Measurements from ENCODE around the gene CAMK1D.

CAMK1D gene

DNA sequence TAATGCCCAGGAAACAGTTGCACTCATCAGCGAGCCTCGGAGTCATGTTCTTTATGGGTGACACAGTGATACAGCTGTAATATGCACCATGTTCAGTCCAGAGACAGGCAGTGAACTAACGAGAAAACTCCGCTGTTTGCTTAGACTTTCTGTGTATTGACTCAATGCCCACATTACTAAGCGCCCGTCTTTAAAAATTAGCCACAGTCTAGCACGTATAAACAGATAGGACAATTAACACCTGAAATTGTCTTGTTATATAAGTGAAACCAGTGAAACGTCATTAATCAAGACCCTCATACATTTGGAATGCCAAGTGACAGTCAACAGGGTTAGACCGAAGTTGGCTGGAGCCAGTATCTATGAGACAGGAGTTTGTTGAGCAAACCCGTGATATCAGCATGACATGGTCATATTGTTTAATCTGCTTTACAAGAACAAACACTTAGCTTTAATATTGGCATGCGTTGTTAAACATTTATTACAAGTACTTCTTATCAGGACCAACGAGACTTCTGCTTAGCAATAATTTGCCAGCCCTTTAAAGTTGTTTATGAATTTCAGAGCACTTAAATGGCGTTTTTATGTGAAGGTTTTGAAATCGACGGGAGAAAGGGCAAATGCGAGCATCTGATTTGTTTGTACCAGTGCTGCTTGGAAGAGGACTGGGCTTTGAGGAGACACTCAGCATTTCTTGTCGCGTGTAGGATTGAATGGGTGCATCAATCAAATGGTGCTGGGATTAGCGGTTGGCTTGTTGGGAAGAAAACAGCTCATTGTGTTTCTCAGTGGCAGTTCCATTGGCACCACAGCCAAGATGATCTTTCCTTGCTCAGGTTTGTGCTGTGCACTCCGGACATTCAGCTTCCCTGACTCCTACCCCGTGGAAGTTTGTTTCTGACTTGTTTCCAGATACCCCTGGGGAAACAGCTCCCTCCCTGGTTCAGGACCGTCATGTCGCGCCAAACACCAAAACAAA, 56.3 kb downstream of the CAMK1D start:
- DNase-seq = no peak

DNA sequence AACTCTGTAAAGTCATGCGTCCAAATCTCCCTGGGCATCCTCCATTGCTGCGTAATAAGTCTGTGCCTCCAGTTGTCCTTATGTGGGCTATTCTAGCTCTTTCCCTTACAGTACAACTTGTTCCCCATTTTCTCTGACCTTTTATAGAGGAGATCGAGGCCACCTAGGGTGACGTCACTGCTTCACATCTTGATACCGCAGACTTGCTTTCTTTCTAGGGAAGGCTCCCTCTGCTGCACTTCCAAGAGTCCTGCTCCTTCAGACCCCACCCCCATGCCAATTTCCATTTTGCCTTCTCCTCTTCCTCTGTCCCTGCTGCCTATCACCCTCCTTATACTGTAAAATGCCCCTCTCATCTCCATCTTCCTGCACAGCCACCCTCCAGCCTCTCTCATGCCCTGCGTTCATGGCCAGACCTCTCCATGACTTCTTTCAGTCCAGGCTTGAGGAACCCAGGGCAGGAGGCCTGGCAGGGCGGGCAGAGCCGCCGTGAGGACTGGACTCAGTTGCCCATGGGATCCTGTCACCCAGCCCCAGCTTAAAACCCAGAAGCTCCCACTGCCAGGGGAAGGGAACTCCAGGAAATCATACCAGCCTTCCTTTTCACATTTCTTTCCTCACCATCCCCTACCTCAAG, 57.5 kb downstream of the CAMK1D start:
- no peak for DNase-seq

DNA sequence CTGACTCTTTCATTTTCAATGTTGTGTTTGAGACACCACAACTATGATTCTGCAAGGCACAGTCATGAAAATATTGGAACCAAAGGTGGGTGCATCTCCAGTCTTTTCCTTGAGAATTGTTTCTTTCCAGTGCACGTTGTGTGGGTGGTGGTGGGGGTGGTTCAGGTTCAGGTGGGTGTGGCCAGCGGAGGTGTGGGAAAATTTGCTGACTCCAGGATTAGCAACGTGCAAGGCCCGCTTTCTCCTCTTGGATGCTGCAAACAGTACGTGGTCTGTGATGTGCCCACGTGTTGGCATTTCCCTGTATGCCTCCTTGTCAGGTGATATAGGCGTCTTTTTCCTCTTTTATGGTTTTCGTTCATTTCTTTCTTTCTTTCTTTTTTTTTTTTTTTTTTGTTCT, 59.1 kb downstream of the CAMK1D start:
- DNase-seq = no peak

DNA sequence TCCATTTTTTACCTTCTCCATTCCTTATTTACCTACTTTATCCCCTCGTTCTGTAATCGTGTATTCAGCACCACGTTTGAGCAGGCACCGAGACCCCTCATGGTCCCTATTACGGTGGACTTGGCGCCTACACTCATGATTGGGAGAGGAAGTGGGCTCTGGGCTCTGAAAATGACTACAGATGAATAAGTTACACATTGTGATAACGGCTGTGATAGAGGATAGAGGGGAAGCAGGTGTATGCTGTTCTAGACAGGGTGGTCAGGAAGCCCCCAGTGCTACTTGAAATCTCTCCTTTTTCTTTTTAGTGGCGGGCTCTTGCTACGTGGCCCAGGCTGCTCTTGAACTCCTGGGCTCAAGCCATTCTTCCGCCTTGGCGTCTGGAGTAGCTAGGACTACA, 59.8 kb downstream of the CAMK1D start:
- no peak for DNase-seq

DNA sequence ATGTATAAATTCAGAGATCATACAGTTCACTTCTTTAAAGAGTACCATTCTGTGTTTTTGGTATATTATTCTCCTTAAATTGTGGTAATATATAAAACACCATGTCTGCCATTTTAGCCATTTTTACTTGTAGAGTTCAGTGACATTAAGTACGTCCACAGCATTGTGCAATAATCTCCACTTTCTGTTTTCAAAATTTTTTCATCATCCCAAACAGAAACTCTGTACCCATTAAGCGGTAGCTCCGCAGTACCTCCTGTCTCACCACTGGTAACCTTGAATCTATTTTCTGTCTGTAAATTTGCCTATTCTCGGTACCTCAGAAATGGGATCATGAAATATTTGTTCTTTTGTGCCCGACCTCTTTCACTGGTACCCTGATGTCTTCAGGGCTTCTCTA, 60.3 kb downstream of the CAMK1D start:
- DNase-seq = no peak

DNA sequence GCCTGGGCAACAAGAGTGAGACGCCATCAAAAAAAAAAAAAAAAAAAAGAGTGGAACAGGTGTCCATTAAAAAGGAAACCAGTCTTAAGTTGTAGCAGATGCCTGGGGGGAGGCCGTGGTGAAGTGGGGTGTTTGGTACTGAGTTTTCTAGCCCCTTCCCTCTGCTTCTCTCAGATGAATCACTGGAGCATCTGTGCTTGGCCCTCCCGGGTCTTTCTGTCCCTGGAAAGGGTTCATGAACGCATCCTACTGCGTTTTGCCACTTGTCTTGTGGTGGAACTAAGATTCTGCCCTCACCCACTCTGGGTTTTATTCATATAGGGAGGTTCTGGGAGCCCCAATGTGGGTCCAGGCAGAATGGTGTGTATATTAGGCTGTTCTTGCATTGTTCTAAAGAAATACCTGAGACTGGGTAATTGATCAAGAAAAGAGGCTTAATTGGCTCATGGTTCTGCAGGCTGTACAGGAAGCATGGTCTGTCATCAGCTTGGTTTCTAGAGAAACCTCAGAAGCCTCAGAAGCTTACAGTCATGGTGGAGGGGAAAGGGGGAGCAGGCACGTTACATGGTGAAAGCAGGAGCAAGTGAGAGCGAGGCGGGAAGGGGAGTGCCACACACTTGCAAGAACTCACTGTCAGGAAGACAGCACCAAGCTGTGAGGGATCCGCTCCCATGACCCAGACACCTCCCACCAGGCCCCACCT, 63.5 kb downstream of the CAMK1D start:
- no peak for DNase-seq

DNA sequence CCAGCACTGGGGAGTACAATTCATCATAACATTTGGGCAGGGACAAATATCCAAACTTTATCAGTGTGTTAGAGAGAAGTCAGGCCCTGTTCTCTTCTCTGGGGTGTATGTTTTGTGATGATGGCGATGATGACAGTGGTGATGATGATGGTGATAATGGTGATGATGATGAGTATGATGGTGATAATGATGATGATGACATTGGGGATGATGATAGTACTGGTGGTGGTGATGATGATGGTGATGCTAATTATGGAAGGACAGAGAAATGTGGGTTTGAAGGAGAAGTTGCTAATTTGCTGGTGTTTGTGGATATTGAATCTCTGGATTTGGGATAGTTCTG, 64.0 kb downstream of the CAMK1D start:
- no peak for DNase-seq

DNA sequence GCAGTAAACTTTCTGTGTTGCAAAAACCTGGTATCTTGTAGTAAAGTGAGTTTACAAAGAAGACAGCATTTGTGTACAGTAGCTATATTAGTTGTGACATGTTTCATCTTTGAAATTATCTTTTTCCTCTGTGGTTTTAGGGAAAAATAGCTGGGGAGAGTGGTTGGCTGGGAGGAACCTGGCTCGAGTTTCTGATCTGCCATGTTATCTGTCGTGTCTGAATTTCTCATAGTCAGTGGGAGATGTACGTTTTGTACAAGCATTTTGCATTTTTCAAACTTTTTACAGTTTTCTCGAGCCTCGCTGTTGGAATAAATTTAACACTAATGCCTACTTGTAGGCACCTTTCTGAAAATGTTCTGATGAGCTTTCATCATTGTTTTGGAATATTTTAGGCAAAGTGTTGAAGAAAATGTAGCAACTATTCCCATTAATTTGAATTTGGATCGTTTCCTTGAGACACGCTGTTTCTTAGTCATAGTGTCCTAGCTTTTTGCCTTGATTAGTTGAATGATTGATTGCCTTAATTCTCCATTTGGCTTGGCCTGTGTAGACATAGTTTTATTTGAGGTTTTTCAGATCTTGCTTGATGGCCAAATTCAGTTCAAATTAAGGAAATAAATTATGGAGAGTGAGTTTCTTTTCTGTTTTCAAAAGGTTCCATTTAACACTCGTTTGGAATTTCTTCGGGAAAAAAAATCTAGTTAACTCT, 65.1 kb downstream of the CAMK1D start:
- DNase-seq = no peak

DNA sequence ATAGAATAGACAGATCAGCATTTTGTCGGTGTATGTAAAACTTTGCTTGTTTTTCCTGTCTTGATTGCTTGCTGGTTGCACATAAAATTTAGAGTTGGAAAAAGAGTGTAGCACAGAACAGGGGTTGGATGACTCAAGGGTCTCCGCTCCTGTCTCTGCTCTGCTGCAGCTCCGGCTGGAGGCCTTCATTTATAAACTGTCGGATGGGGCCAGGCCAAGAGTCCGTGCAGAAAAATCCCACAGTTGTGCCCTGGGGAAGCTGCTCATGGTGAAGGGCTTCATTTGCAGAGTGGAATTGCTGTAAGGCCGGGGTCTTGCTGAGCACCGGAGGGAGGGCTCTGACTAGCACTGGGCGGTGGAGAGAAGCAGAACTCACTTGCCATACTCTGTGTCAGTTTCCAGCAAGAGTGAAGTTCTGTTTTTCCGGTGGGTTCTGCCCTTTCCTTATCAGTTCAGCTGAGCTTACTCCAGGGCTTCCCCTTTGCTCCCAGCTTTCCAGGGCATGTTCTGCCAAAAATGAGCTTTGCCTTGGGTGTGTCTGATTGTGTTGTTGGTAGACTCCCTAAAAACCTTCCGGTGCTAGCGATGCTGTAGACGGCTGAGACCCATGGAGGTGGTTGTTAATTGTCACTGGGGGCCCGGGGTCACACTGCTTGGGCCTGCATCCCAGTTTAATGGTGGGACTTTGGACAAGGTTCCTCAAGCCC, 67.2 kb downstream of the CAMK1D start:
- no peak for DNase-seq

DNA sequence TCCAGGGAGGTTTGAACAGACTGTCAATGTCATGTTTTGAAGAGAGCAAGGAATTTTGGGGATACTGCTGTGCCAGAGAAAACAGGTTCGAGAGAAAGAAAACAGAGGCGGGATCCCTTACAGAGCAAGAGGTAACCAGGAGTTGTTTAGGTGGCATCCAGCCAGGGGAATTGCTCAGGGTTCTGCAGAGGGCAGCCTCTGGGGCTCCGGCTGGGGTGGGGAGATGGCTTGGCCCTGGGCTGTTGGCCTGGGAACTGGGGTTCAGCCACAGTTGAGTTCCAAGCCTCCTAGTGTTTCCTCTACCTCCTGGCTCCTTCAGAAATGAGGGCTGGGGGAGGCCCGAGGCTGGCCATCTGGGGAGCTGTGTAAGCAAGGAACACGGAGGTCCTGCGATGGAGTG, 68.0 kb downstream of the CAMK1D start:
- DNase-seq = no peak

DNA sequence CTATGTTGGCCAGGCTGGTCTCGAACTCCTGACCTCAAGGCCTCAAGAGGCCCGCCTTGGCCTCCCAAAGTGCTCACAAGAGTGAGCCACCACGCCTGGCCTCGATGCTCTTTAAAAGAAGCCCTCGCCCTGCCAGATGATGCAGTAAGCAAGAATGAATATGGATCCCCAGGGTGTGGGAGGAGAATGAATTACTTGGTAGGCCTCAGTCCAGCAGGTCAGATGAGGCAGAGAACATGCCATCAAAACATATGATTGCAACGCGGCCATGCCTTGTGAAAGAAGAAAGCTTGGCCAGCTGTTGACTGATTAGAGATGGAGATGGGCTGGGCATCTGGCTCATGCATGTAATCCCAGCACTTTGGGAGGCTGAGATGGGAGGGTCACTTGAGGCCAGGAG, 68.7 kb downstream of the CAMK1D start:
- DNase-seq = no peak

DNA sequence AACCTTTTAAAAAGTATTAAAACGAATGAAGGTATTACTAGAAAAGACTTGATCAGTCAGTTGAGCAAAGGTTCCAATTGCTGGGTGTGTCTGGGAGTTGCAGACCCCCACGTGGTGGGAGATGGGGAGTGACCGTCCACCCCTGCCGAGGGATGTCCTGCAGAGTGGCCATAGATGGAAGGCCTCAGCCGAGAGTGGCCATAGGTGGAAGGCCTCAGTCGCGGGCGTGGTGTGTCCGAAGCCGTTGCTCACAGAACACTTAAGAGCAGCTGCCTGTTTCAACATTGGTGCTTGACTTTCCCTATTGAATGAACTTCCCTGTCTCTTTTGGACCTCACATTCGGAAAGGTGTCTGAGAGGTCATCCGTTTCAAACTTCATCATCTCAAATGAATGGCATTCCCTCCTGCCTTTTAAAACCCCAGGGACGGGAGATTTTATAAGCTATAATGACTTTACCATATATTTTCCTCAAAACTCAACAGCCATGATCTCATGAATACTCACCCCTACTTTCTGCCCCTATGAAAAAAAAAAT, 69.4 kb downstream of the CAMK1D start:
- no peak for DNase-seq

DNA sequence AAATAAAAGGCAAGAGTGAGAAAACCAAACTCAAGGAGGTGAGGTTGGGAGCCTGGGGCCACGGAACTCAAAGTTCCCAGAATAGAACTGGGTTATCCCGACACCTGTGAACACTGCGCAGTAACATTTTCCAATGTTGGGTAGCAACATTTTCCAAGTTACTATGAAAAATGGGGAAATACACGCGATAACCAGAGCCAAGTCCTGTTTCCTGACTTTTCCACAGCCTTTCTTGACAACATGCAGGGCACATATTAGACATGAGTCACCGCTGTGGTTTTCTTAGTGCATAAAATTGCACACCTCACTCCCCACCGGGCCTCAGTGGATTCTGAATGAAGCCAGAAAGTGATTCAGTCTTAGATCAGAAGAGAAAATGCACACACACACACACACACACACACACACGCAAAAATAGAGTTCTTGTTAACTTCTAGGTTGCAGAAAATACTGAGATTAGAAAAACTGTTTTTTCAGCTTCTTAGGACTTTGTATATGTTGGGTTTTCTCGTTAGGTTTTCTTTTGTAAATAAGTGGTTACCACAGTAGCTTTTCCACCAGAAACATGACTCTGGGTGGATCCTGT, 70.0 kb downstream of the CAMK1D start:
- DNase-seq = no peak

DNA sequence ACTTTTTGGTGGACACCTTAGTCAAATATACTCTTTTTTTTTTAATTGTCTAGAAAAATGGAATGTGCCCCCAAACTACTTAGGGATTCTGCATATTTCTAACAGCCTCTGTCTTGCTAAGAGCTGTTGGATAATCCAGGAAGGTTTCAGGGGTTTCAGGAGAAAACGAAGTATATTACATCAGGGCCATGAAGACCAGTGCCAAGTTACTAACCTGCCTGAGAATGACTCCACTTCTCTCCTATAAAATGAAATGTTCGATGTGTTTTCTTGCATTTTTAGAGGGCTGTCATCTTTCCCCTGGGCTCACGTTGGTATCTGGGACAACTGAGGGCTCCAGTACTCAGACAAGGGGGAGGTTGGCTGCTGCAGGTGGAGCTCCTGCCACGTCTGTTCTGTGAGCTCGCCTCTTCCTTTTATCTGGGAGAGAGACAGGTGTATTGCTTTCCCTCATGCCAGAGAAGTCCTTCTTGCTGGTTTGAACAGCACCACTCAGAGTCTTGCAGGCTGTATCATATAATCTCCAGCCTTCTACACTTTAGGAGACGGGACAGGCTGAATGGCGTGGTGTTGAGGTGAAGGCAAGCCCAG, 71.3 kb downstream of the CAMK1D start:
- no peak for DNase-seq

DNA sequence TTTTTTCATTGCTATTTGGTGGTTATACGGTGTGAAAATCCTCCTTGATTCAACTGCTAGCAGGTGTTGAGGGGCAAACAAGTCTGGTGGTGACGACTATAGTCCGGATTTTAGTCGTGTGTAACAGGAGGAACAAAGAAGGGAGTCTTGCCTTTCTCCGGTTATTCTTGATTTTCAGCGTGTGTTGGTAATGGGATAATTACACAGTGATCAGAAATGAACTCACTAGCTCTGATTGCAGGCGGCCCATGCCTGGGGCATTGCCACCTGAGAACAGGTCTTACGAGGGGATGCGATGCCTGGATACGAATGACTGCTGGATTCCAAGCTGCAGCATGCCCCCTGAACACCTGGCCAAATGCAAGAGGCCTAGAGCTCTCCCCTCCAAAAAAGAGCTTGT, 72.8 kb downstream of the CAMK1D start:
- no peak for DNase-seq

DNA sequence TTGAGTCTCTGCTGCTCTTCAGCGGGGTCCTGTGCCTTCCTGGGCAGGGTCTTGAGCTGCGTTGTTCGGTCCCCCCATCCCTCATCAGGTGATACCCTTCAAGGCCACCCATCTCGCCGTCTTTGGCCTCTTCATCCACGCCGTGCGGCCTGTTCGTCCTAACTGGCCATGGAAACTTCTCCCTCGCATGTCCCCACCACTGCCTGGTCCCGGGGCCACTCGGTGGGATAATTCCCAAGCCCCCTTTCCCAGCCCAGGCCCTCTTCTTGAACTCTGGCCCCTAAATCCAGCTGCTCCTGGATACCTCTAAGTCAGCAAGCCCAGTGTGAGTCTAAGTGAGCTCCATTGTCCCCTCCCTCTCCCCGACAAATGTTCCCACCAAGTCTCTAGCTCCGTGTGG, 74.5 kb downstream of the CAMK1D start:
- no peak for DNase-seq

DNA sequence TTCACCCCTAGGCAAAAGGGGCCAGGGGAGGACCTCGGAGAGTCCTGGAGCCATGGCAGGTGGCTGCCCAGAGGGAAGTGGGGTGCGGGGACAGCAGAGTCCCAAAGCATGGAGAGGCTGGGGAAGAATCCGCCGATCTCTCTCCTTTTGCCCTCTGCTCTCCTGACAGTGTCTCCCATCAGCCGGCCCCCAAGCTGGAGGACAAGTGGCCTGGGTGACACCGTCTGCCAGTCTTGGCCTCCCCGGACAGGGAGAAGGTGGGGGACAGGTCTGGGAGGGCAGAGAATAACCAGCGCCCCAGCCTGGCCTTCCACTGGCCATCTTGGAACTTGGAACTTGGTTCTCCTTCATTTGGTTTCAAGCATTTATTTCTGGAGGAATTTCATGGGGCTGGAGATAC, 77.9 kb downstream of the CAMK1D start:
- DNase-seq = no peak

DNA sequence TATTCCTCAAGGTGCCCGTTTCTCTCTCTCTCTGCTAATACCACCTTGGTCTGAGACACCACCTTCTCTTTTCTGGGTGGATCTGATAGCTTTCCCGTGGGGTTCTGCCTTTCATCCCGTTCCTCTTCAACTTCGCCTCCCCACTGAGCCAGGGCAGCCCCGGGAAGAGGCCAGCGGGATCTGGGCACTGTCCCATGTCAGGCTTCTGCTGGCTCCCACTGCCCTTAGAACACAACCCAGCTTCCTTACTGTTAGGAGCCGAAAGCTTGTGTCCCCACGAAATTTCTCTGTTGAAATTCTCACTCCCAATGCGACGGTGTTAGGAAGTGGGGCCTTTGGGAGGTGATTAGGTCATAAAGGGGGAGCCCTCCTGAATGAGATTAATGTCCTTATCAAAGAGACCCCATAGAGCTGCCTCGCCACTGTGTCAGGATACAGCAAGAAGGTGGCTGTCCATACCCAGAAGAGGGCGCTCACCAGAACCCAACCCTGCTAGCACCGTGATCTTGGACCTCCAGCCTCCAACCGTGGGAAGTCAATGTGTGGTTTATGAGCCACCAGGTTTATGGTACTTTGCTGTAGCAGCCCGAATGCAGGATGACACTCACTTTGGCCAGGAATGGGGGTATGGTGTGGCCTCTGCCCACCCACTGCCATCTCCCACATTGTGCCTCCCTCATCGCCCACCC, 79.2 kb downstream of the CAMK1D start:
- no peak for DNase-seq

DNA sequence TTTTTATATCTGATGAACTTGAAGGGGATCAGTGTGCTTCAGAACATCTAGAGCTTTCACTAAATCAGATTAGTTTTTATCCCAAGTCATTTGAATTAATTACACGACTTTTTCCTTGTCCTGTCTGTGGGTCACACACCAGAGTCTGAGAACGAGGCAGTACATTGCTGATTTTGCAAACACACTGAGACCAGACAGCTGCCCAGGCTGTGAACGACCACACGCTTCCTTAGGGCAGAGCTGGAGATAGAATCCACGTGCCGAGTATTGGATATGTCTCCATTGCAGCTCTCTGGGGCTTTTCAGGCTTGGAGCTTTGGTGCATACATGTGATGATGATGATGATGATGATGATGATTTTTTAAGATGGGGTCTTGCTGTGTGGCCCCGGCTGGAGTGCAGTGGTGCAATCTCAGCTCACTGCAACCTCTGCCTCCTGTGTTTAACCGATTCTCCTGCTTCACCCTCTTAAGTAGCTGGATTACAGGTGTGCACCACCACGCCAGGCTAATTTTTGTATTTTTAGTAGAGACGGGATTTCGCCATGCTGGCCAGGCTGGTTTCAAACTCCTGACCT, 81.1 kb downstream of the CAMK1D start:
- no peak for DNase-seq
